IPS DF 4.7 (cell line): ENCODE data around the gene MCRS1.
"Not testable (repeated sequence)": the region's sequence is repeated elsewhere in the genome, so short reads cannot be mapped to it uniquely, and the experiment has no call there.

ENCODE experiments used
- DNase-seq: peaks from one replicate; pipeline ENCODE4 v3.0.0-alpha.2; 2013; ENCODE audit warnings: low spot score; ENCODE audit errors: extremely low read depth

Gene MCRS1, protein sequence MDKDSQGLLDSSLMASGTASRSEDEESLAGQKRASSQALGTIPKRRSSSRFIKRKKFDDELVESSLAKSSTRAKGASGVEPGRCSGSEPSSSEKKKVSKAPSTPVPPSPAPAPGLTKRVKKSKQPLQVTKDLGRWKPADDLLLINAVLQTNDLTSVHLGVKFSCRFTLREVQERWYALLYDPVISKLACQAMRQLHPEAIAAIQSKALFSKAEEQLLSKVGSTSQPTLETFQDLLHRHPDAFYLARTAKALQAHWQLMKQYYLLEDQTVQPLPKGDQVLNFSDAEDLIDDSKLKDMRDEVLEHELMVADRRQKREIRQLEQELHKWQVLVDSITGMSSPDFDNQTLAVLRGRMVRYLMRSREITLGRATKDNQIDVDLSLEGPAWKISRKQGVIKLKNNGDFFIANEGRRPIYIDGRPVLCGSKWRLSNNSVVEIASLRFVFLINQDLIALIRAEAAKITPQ

DNA sequence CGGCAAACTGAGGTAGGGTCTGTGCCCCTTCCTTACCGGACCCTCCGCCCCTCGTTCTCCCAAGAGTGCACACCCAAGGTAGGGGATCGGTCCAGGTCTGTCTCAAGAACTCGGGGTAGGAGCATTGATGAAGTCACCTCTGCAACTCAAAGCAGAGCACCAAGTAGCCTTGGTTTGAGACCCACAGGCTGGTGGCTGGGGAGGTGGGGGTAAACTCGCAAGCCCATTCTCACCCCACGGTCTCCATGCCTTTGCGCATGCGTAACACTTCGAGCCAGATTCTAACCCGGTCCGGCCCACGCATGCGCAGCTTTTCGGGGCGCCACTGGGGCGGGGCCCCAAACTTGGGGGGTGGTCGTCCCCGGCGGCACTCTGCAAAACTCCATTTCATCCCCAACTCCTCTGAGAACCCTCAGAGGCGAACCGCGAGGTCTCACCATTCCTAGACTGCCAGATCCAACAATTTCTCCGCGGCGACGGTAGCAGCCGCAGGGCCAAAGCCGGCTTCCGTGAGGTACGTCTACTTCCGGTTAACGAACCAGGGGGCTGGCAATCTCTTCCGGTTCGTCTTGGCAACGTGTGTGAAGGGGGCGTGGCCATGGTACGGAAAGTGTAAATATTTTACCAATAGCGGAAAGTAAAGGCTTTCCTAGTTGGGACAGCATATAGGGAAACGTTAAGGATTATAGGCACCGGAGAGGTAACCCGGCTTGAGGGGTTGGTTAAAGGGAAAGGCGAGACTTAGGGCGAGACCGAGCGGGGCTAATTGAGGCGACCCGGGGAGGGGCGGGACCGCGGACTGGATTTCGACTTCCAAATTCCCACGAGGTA, at the start of gene MCRS1:
MCRS1 (minus strand) TSS at position 532 of the 831 bp plus-strand sequence. CDS start 1,411 bp downstream, outside the sequence.
- no peak for DNase-seq

GRCh38 chr12:49616533-49617219, 48.7 kb upstream of the MCRS1 start:
- DNase-seq, result no peak

DNA sequence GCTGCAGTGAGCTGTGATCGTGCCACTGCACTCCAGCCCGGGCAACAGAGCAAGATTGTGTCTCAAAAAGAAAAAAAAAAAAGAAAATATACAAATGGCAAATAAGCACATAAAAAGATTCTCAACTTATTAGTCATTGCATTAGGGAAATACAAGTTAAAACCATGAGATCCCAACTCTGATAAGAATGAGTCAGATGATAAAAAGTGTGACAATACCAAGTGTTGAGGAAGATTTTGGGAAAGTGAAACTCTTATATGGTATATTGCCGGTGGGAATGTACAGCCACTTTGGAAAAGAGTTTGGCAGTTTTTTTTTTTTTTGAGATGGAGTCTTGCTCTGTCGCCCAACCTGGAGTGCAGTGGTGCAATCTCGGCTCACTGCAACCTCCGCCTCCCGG, 47.8 kb upstream of the MCRS1 start:
- no peak for DNase-seq

GRCh38 chr12:49612210-49612609, 44.3 kb upstream of the MCRS1 start:
- no peak for DNase-seq

- not testable (repeated sequence) for DNase-seq
Measured at GRCh38 chr12:49610785-49611184, 42.8 kb upstream of the MCRS1 start.

GRCh38 chr12:49609875-49610154, 41.9 kb upstream of the MCRS1 start:
- no peak for DNase-seq

DNA sequence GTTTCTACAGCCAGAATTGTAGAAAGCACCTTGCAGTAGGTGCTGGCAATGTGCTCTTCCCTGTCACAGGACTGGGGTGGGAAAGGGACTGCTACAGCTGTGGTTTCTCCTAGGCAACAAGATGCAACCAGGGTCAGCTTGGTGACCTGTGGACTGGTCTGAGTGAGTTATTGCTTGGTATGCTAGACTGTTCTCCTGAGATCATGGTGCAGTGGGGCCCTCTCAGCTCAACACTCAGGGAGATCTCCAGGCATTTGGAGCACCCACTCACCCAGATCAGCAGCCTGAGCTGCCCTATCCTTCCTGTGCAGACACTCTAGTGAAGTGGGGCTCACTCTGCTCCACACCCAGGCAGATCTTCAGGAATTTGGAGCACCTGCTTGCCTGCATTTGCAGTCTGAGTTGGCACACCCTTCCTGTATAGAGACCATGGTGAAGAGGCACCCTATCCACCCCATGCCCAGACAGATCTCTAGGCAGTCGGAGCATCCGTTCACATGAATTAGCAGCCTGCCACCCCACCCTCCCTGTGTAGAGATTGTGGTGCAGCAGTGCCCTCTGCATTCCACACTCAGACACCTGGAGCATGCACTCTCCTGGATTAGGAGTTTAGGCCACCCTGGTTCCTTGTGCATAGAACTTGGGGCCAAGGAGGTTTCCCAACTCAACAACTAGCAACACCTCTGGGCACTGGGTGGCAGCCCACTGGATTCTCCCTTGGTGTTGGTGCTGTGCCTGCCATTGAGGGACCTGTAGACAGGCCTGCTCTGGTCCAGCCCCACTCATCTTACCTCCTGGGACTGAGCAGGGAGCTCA, 41.3 kb upstream of the MCRS1 start:
- no peak for DNase-seq

GRCh38 chr12:49605539-49605938, 37.6 kb upstream of the MCRS1 start, which contains the start of gene FAM186B:
TSS of gene FAM186B (minus strand) at chr12:49605639. CDS start at chr12:49605477, 162 bp downstream.
- DNase-seq, result not testable (repeated sequence)

- no peak for DNase-seq
Measured at GRCh38 chr12:49604856-49605255, 36.9 kb upstream of the MCRS1 start.

GRCh38 chr12:49603721-49604120, 35.8 kb upstream of the MCRS1 start:
- DNase-seq, result no peak

- DNase-seq, result no peak
Measured at GRCh38 chr12:49599961-49600360, 32.0 kb upstream of the MCRS1 start.

DNA sequence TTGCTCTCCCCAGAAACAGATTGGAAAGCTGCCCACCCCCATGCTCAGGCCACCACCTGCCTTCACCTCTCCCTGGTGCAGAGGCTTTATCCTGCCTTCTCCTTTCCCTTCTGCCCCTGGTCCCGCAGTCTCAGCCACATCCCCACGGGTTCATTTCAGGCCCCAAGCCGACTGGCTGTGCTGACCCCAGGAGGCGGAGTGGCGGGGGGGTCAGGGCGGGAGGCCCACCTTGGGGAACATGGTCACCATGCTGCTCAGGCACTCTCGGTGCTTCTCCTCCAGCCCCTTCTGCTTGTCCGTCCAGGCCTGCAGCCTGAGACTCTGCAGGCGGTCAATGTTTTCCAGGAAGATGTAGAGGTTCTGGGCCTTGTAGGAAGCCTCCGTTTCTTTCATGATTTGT, 30.6 kb upstream of the MCRS1 start:
- DNase-seq, result no peak

- DNase-seq, result no peak
Measured at GRCh38 chr12:49588721-49589516, 21.0 kb upstream of the MCRS1 start.

DNA sequence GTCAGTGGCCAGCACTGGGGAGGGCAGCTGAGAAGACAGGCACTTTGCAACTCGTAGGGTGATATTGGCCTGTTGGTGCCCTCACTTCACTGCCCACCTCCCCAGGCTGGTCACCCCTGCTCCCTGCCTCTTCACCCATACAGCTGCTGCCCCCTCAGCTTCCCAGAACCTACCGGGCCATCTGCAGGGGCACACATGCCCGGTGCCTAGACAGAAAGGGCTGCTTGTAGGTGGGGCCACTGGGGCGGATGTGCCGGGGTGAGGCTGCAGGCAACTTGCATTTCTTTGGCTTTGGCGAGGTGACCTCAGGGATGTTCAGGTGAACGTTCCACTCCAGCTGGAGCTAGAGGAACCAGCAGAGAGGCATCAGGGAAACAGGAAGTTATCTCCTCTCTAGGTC, 20.3 kb upstream of the MCRS1 start:
- DNase-seq, result no peak

DNA sequence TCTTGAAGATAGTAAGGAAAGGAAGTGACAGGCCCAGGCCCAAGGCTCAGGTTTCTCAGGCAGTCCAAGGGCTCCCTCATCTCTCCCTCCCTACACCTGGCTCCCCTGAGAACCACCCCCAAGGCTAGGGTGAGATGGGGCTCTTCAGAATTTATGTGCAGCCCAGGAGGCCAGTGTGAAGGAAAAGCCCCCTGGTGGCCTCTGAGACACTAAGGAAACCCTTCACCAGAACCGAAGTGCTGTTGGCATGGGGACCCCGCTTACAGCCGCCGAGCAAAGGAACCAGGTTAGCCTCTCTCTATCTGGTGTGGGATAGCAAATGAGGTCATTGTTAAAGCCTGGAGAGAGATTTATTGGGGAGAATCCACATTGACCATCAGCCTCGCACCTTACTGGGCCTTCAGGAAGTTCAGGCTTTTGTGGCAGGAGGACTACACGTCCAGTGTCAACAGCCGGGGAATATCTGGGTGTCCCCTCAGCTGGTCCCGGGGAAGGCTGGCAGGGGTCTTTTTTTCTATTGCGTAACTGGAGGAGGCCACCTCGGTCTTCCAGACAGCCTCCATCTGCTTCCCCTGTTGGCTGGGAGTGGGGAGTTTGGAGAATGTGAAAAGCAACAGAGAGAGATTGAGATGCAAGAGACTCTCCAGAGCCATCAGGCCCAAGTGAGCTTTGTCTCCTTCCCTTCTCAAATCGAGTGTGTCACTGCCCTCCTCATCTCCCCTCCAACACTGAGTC, 19.4 kb upstream of the MCRS1 start:
- no peak for DNase-seq

- no peak for DNase-seq
Measured at GRCh38 chr12:49585477-49586459, 17.8 kb upstream of the MCRS1 start.

GRCh38 chr12:49584591-49584990, 16.6 kb upstream of the MCRS1 start:
- DNase-seq, result no peak

- DNase-seq, result no peak
Measured at GRCh38 chr12:49583366-49584094, 15.6 kb upstream of the MCRS1 start.
